Upper lobe of left lung (tissue), 6 donors: Measurements from ENCODE around the gene ACP2. TPM values are rescaled to one million over a fixed set of nuclear protein-coding genes. Genes with fewer than 3 reads are reported as not detected.
"Not testable (repeated sequence)": the region's sequence is repeated elsewhere in the genome, so short reads cannot be mapped to it uniquely, and the experiment has no call there.

Experiments used
- ATAC-seq, 2 donors: fragments of 200-7000 bp; cut with Tn5 transposase; one replicate each; pipeline ENCODE4 v1.9.1; 2022; ENCODE audit warnings: mild to moderate bottlenecking in 2 of 2, moderate library complexity in 2 of 2; ENCODE audit not compliant: low FRiP score in 2 of 2
- DNase-seq, 2 donors: peaks; one replicate each; pipeline ENCODE4 v3.0.0-alpha.2; 2019 to 2020
- H3K27ac ChIP-seq, 4 donors: fragments of 200-600 bp; sonication (generic); one replicate each; pipeline ENCODE4 v1.5.1; 2016 to 2019
- H3K27me3 ChIP-seq, 4 donors: fragments of 200-600 bp; sonication (generic); one replicate each; pipeline ENCODE4 v1.5.1; 2017 to 2019
- H3K36me3 ChIP-seq, 4 donors: fragments of 200-600 bp; sonication (generic); one replicate each; pipeline ENCODE4 v1.5.1; 2016 to 2019
- H3K4me1 ChIP-seq, 4 donors: fragments of 200-600 bp; sonication (generic); one replicate each; pipeline ENCODE4 v1.5.1; 2018 to 2019
- H3K4me3 ChIP-seq, 4 donors: fragments of 200-600 bp; sonication (generic); one replicate each; pipeline ENCODE4 v1.5.1; 2017 to 2019; ENCODE audit warnings: mild to moderate bottlenecking in 2 of 4, moderate library complexity in 1 of 4
- H3K9me3 ChIP-seq, 4 donors: fragments of 200-600 bp; sonication (generic); one replicate each; pipeline ENCODE4 v1.5.1; 2018 to 2019
- EP300 ChIP-seq, 4 donors: sonication (generic); formaldehyde crosslinking; IDR thresholded peaks; one replicate each; pipeline ENCODE4 v1.5.1; 2017; ENCODE audit warnings: antibody characterized with exemption in 4 of 4, control low read depth in 2 of 4
- POLR2A ChIP-seq, 4 donors: fragments of 450-650 bp; IDR thresholded peaks; one replicate each; pipeline ENCODE4 v1.5.1; 2016 to 2017; ENCODE audit warnings: antibody characterized with exemption in 4 of 4, mild to moderate bottlenecking in 2 of 4
- POLR2AphosphoS5 ChIP-seq, 2 donors: sonication (generic); formaldehyde crosslinking; IDR thresholded peaks; one replicate each; pipeline ENCODE4 v1.5.1; 2017; ENCODE audit warnings: antibody characterized with exemption in 2 of 2
- WGBS, 2 donors: methylation state at CpG; one replicate each; pipeline ENCODE4 v1.1.5; 2017 to 2018; 5-methylcytosine and 5-hydroxymethylcytosine counted together
- total RNA-seq, 6 donors: library from RNA; depleted of rRNA in 4 of 6; stranded (reverse); fragments of >200 nt in 4 of 6; gene quantifications; one replicate each; pipeline versions ENCODE4 v1.1.0 to v1.2.1, GENCODE V29; 2016 to 2021
- TF ChIP-seq, protein P1 (sequence below), 6 experiments: fragments of 450-650 bp in 4 of 6; fragments of 200-600 bp in 2 of 6; sonication (generic) in 2 of 6; IDR thresholded peaks; one replicate each; pipeline ENCODE4 v1.5.1; 2016 to 2019; ENCODE audit warnings: antibody characterized with exemption in 6 of 6
- donor health status: DM: no; HTN: no; CAD: no; lungs with moderate emphysema.
- donor health status: DM: no; HTN: yes; CAD: no; lungs with severe emphysema.

ACP2 gene
- total RNA-seq, 6 donors from 2014 or later, result 37.0 to 78.6 (median 46.5) TPM

DNA sequence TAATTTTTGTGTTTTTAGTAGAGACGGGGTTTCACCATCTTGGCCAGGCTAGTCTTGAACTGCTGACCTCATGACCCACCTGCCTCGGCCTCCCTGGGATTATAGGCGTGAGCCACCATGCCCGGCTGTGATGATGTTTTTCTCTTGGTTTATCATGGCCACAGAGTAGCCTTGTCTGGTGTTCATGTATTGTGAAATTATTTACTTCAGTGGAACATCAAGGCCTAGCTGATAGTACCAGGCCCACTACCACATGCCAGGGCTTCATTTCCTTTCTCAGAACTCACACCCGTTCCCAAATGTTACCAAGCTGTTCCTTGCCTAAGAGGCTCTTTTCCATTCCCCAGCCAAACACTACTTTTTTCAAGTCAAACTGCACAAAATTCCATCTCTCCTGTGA lies 40.0 kb downstream of the ACP2 start:
- Histone ChIP-seq H3K27ac (no peak overlapping the region), H3K9me3 (no peaks in the 10 kb centered on the region), H3K4me3 (no peak overlapping the region), H3K27me3 (no peaks in the 10 kb centered on the region), H3K4me1 (no peaks in the 10 kb centered on the region), H3K36me3 (no peaks in the 10 kb centered on the region)
- no peak for TF ChIP-seq POLR2AphosphoS5 (IDR thresholded peaks at IDR 0.05)
- TF ChIP-seq EP300 (IDR thresholded peaks at IDR 0.05), result no peak
- no peak for TF ChIP-seq POLR2A (IDR thresholded peaks at IDR 0.05)
- TF ChIP-seq, protein P1, sequence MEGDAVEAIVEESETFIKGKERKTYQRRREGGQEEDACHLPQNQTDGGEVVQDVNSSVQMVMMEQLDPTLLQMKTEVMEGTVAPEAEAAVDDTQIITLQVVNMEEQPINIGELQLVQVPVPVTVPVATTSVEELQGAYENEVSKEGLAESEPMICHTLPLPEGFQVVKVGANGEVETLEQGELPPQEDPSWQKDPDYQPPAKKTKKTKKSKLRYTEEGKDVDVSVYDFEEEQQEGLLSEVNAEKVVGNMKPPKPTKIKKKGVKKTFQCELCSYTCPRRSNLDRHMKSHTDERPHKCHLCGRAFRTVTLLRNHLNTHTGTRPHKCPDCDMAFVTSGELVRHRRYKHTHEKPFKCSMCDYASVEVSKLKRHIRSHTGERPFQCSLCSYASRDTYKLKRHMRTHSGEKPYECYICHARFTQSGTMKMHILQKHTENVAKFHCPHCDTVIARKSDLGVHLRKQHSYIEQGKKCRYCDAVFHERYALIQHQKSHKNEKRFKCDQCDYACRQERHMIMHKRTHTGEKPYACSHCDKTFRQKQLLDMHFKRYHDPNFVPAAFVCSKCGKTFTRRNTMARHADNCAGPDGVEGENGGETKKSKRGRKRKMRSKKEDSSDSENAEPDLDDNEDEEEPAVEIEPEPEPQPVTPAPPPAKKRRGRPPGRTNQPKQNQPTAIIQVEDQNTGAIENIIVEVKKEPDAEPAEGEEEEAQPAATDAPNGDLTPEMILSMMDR (IDR thresholded peaks at IDR 0.05), result no peak
- ATAC-seq (no peak), DNase-seq (no peak)
- 89 to 92% methylated on average over 5 of the region's 5 CpGs for WGBS, 2 donors

DNA sequence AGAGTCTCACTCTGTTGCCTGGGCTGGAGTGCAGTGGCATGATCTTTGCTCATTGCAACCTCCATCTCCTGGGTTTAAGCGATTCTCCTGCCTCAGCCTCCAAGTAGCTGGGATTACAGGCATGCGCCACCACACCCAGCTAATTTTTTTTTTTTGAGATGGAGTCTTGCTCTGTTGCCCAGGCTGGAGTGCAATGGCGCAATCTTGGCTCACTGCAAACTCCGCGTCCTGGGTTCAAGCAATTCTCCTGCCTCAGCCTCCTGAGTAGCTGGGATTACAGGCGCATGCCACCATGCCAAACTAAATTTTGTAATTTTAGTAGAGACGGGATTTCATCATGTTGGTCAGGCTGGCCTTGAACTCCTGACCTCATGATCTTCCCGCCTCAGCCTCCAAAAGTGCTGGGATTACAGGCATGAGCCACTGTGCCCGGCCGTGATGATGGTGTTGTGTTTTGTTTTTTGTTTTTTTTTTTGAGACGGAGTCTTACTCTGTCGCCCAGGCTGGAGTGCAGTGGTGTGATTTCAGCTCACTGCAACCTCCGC lies 40.5 kb downstream of the ACP2 start:
- not testable (repeated sequence) for H3K4me1 ChIP-seq, H3K9me3 ChIP-seq, ATAC-seq, DNase-seq, H3K36me3 ChIP-seq, H3K4me3 ChIP-seq, H3K27ac ChIP-seq, H3K27me3 ChIP-seq
- WGBS, 2 donors, result 93% methylated on average over 13 of the region's 13 CpGs

DNA sequence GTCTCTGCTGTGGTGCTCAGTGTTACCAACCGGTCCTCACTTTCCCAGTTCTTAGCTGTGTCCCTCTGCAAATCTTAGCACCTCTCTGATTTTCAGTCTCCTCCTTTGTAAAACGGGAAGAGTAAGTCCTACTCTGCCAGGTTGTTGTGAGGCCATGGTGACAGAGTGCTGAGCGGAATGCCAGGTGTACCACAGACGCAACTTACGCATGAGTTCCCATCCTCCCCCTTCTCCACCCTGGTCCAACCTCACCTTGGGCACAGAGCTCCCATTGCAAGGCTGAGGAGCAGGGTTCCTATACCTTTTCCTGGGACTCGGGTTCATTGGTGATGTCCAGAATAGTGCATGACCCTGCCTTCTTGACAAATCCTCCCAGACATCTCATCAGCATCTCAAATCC lies 41.2 kb downstream of the ACP2 start:
- no peaks in the 10 kb centered on the region for H3K4me1 ChIP-seq

DNA sequence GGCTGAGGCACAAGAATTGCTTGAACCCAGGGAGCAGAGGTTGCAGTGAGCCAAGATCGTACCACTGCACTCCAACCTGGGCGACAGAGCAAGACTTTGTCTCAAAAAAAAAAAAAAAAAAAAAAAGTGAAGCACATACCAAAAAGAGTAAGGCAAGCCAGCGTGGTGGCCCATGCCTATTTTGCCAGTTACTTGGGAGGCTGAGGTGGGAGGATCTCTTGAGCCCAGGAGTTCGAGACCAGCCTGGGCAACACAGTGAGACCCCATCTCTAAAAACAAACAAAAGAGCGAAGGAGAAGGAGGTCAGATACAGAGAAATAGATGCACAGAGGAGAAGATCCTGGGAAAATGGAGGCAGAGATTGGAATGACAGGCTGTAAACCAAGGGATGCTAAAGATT lies 42.0 kb downstream of the ACP2 start:
- H3K4me1 ChIP-seq, H3K36me3 ChIP-seq, DNase-seq, H3K9me3 ChIP-seq, H3K4me3 ChIP-seq, H3K27me3 ChIP-seq, ATAC-seq, H3K27ac ChIP-seq: not testable (repeated sequence)
- WGBS, 2 donors, result 84 to 91% methylated on average over 5 of the region's 5 CpGs

More for the DNA sequence above, 41.2 kb downstream of the ACP2 start:
- no peaks in the 10 kb centered on the region for H3K9me3 ChIP-seq
- TF ChIP-seq POLR2AphosphoS5 (IDR thresholded peaks at IDR 0.05) (no peak), POLR2A (IDR thresholded peaks at IDR 0.05) (no peak), EP300 (IDR thresholded peaks at IDR 0.05) (no peak)
- TF ChIP-seq, protein P1 (IDR thresholded peaks at IDR 0.05), result no peak
- DNase-seq, result no peak
- no peak overlapping the region for H3K27ac ChIP-seq
- 82 to 84% methylated on average over 6 of the region's 6 CpGs for WGBS, 2 donors
- ATAC-seq, result no peak
- no peak overlapping the region for H3K4me3 ChIP-seq
- no peaks in the 10 kb centered on the region for H3K27me3 ChIP-seq
- H3K36me3 ChIP-seq, result no peaks in the 10 kb centered on the region

DNA sequence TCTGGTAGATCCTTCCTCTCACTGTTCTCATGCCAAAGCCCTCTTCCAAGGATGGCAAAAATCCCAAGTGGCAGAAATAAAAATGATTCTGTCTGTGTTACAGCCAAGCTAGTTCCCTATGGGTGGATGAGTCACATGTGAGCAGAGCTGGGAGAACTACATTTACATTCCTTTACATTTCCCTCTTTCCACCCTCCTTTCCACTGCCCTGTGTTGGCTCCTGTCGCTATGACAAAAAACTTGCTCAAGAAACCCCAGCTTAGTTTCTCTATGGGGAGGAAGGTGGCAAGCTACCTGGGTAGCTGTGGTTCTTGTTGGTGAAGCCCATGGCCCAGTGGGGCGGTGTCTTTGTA lies 44.0 kb downstream of the ACP2 start:
- no peak for DNase-seq
- TF ChIP-seq, protein P1 (IDR thresholded peaks at IDR 0.05), result no peak
- TF ChIP-seq POLR2A (IDR thresholded peaks at IDR 0.05) (no peak), EP300 (IDR thresholded peaks at IDR 0.05) (no peak), POLR2AphosphoS5 (IDR thresholded peaks at IDR 0.05) (no peak)

DNA sequence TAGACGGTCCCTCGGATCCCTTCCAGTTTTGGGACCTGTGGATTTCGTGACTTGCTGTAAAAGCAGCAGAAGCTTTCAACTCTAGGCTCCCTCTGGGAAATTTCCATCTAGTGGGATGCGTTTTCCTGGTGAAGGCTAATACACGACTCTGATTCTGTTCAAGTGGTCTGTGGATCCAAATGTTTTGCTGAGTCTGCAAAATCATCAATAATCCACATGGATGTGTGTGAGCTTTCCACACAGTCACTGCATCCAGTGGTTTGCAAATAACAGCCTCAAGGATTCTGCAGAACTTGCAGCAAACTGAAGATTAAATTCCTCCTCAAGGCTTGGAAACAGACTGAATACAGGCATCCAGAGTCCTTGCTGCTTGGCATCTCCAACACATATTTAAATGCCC lies 46.0 kb downstream of the ACP2 start:
- Histone ChIP-seq H3K27ac (no peak overlapping the region), H3K9me3 (no peaks in the 10 kb centered on the region), H3K4me3 (no peak overlapping the region), H3K4me1 (no peaks in the 10 kb centered on the region), H3K27me3 (no peaks in the 10 kb centered on the region), H3K36me3 (no peaks in the 10 kb centered on the region)
- TF ChIP-seq, protein P1 (IDR thresholded peaks at IDR 0.05), result no peak
- TF ChIP-seq POLR2A (IDR thresholded peaks at IDR 0.05) (no peak), EP300 (IDR thresholded peaks at IDR 0.05) (no peak), POLR2AphosphoS5 (IDR thresholded peaks at IDR 0.05) (no peak)
- ATAC-seq, result no peak
- DNase-seq, result no peak
- WGBS, 2 donors, result 76 to 81% methylated on average over 5 of the region's 5 CpGs

More for the DNA sequence above, 44.0 kb downstream of the ACP2 start:
- no peak overlapping the region for H3K27ac ChIP-seq
- H3K4me1 ChIP-seq, result no peaks in the 10 kb centered on the region
- ATAC-seq, result no peak
- no peaks in the 10 kb centered on the region for H3K9me3 ChIP-seq
- H3K4me3 ChIP-seq, result no peak overlapping the region
- WGBS, 2 donors, result 79 to 81% methylated on average over 2 of the region's 2 CpGs
- H3K27me3 ChIP-seq, result no peaks in the 10 kb centered on the region
- H3K36me3 ChIP-seq, result no peaks in the 10 kb centered on the region
